Measurements from ENCODE around the gene UNC93A. TPM values are rescaled to one million over a fixed set of nuclear protein-coding genes. Genes with fewer than 3 reads are reported as not detected.
"Not testable (repeated sequence)": the region's sequence is repeated elsewhere in the genome, so short reads cannot be mapped to it uniquely, and the experiment has no call there.

The UNC93A gene
- not detected in 2 replicates for total RNA-seq (2012; rRNA removed)

GRCh38 chr6:167290786-167291622 is at the start of gene UNC93A:
TSS of gene UNC93A (plus strand) at chr6:167291315. CDS start at chr6:167291490, 175 bp downstream.
- H3K36me3 ChIP-seq (ENCODE audit: insufficient read depth, low read length), result no peaks in the 10 kb centered on the region

GRCh38 chr6:167241321-167242134 is 49.6 kb upstream of the UNC93A start:
- H3K9me3 ChIP-seq (replicated peaks; ENCODE audit: low read length); H3K4me2 ChIP-seq (ENCODE audit: low read length); H3K9ac ChIP-seq (ENCODE audit: low read depth, low read length); H3K27me3 ChIP-seq (ENCODE audit: control insufficient read depth, insufficient read depth, low read length); H3K36me3 ChIP-seq (ENCODE audit: insufficient read depth, low read length); H3K4me3 ChIP-seq (ENCODE audit: low read length); H3K4me1 ChIP-seq (ENCODE audit: control insufficient read depth, insufficient read depth, low read length): not testable (repeated sequence)

More at GRCh38 chr6:167290786-167291622, at the start of gene UNC93A:
- H3K9ac ChIP-seq (ENCODE audit: low read depth, low read length), result no peak within 1 kb of the TSS
- H3K9me3 ChIP-seq (replicated peaks; ENCODE audit: low read length), result peaks cover 8% of the 10 kb centered on the region
- H3K4me3 ChIP-seq (ENCODE audit: low read length), result no peak within 1 kb of the TSS
- H3K4me2 ChIP-seq (ENCODE audit: low read length), result no peak within 1 kb of the TSS
- no peaks in the 10 kb centered on the region for H3K27me3 ChIP-seq (ENCODE audit: control insufficient read depth, insufficient read depth, low read length)
- H3K4me1 ChIP-seq (ENCODE audit: control insufficient read depth, insufficient read depth, low read length), result no peaks in the 10 kb centered on the region

- H3K9ac ChIP-seq (ENCODE audit: low read depth, low read length); H3K4me2 ChIP-seq (ENCODE audit: low read length): not testable (repeated sequence)
Measured at GRCh38 chr6:167242135-167242506, 49.0 kb upstream of the UNC93A start.

GRCh38 chr6:167242511-167243051 is 48.5 kb upstream of the UNC93A start:
- not testable (repeated sequence) for H3K36me3 ChIP-seq (ENCODE audit: insufficient read depth, low read length); H3K4me2 ChIP-seq (ENCODE audit: low read length); H3K4me1 ChIP-seq (ENCODE audit: control insufficient read depth, insufficient read depth, low read length); H3K9ac ChIP-seq (ENCODE audit: low read depth, low read length); H3K27me3 ChIP-seq (ENCODE audit: control insufficient read depth, insufficient read depth, low read length); H3K4me3 ChIP-seq (ENCODE audit: low read length); H3K9me3 ChIP-seq (replicated peaks; ENCODE audit: low read length)

More at GRCh38 chr6:167242135-167242506, 49.0 kb upstream of the UNC93A start:
- H3K4me3 ChIP-seq (ENCODE audit: low read length); H3K9me3 ChIP-seq (replicated peaks; ENCODE audit: low read length); H3K27me3 ChIP-seq (ENCODE audit: control insufficient read depth, insufficient read depth, low read length); H3K4me1 ChIP-seq (ENCODE audit: control insufficient read depth, insufficient read depth, low read length); H3K36me3 ChIP-seq (ENCODE audit: insufficient read depth, low read length): not testable (repeated sequence)

GRCh38 chr6:167244064-167244960 is 46.8 kb upstream of the UNC93A start:
- Histone ChIP-seq H3K4me1 (ENCODE audit: control insufficient read depth, insufficient read depth, low read length) (no peaks in the 10 kb centered on the region), H3K36me3 (ENCODE audit: insufficient read depth, low read length) (no peaks in the 10 kb centered on the region), H3K4me2 (ENCODE audit: low read length) (no peak overlapping the region), H3K9ac (ENCODE audit: low read depth, low read length) (no peak overlapping the region), H3K4me3 (ENCODE audit: low read length) (no peak overlapping the region), H3K9me3 (replicated peaks; ENCODE audit: low read length) (peaks cover 9% of the 10 kb centered on the region), H3K27me3 (ENCODE audit: control insufficient read depth, insufficient read depth, low read length) (no peaks in the 10 kb centered on the region)

GRCh38 chr6:167244991-167245390 is 46.1 kb upstream of the UNC93A start:
- Histone ChIP-seq H3K4me3 (ENCODE audit: low read length) (no peak overlapping the region), H3K9ac (ENCODE audit: low read depth, low read length) (no peak overlapping the region), H3K9me3 (replicated peaks; ENCODE audit: low read length) (peaks cover 9% of the 10 kb centered on the region), H3K4me2 (ENCODE audit: low read length) (no peak overlapping the region), H3K27me3 (ENCODE audit: control insufficient read depth, insufficient read depth, low read length) (no peaks in the 10 kb centered on the region), H3K36me3 (ENCODE audit: insufficient read depth, low read length) (no peaks in the 10 kb centered on the region), H3K4me1 (ENCODE audit: control insufficient read depth, insufficient read depth, low read length) (no peaks in the 10 kb centered on the region)

GRCh38 chr6:167245591-167245990 is 45.5 kb upstream of the UNC93A start:
- Histone ChIP-seq H3K9me3 (replicated peaks; ENCODE audit: low read length) (peaks cover 9% of the 10 kb centered on the region), H3K4me3 (ENCODE audit: low read length) (no peak overlapping the region), H3K4me1 (ENCODE audit: control insufficient read depth, insufficient read depth, low read length) (no peaks in the 10 kb centered on the region), H3K36me3 (ENCODE audit: insufficient read depth, low read length) (no peaks in the 10 kb centered on the region), H3K9ac (ENCODE audit: low read depth, low read length) (no peak overlapping the region), H3K4me2 (ENCODE audit: low read length) (no peak overlapping the region), H3K27me3 (ENCODE audit: control insufficient read depth, insufficient read depth, low read length) (no peaks in the 10 kb centered on the region)

- no peak overlapping the region for H3K9ac ChIP-seq (ENCODE audit: low read depth, low read length)
- H3K4me1 ChIP-seq (ENCODE audit: control insufficient read depth, insufficient read depth, low read length), result no peaks in the 10 kb centered on the region
- no peaks in the 10 kb centered on the region for H3K36me3 ChIP-seq (ENCODE audit: insufficient read depth, low read length)
- peaks cover 9% of the 10 kb centered on the region for H3K9me3 ChIP-seq (replicated peaks; ENCODE audit: low read length)
- no peak overlapping the region for H3K4me3 ChIP-seq (ENCODE audit: low read length)
- H3K4me2 ChIP-seq (ENCODE audit: low read length), result no peak overlapping the region
- H3K27me3 ChIP-seq (ENCODE audit: control insufficient read depth, insufficient read depth, low read length), result no peaks in the 10 kb centered on the region
Measured at GRCh38 chr6:167247814-167248595, 43.1 kb upstream of the UNC93A start.

- H3K4me3 ChIP-seq (ENCODE audit: low read length); H3K9ac ChIP-seq (ENCODE audit: low read depth, low read length); H3K27me3 ChIP-seq (ENCODE audit: control insufficient read depth, insufficient read depth, low read length); H3K4me2 ChIP-seq (ENCODE audit: low read length); H3K9me3 ChIP-seq (replicated peaks; ENCODE audit: low read length); H3K4me1 ChIP-seq (ENCODE audit: control insufficient read depth, insufficient read depth, low read length); H3K36me3 ChIP-seq (ENCODE audit: insufficient read depth, low read length): not testable (repeated sequence)
Measured at GRCh38 chr6:167248878-167249455, 42.1 kb upstream of the UNC93A start.

GRCh38 chr6:167252271-167252670 is 38.8 kb upstream of the UNC93A start:
- no peak overlapping the region for H3K9ac ChIP-seq (ENCODE audit: low read depth, low read length)
- no peaks in the 10 kb centered on the region for H3K4me1 ChIP-seq (ENCODE audit: control insufficient read depth, insufficient read depth, low read length)
- H3K4me3 ChIP-seq (ENCODE audit: low read length), result no peak overlapping the region
- H3K9me3 ChIP-seq (replicated peaks; ENCODE audit: low read length), result no peaks in the 10 kb centered on the region
- H3K36me3 ChIP-seq (ENCODE audit: insufficient read depth, low read length), result no peaks in the 10 kb centered on the region
- no peaks in the 10 kb centered on the region for H3K27me3 ChIP-seq (ENCODE audit: control insufficient read depth, insufficient read depth, low read length)
- H3K4me2 ChIP-seq (ENCODE audit: low read length), result no peak overlapping the region

Measured in skeletal muscle satellite cell (primary cell).